ENCODE results near the gene ZNF563.
A peak's percentile ranks its signal among the peaks of the same experiment; 100 is the strongest.

The ZNF563 gene

DNA sequence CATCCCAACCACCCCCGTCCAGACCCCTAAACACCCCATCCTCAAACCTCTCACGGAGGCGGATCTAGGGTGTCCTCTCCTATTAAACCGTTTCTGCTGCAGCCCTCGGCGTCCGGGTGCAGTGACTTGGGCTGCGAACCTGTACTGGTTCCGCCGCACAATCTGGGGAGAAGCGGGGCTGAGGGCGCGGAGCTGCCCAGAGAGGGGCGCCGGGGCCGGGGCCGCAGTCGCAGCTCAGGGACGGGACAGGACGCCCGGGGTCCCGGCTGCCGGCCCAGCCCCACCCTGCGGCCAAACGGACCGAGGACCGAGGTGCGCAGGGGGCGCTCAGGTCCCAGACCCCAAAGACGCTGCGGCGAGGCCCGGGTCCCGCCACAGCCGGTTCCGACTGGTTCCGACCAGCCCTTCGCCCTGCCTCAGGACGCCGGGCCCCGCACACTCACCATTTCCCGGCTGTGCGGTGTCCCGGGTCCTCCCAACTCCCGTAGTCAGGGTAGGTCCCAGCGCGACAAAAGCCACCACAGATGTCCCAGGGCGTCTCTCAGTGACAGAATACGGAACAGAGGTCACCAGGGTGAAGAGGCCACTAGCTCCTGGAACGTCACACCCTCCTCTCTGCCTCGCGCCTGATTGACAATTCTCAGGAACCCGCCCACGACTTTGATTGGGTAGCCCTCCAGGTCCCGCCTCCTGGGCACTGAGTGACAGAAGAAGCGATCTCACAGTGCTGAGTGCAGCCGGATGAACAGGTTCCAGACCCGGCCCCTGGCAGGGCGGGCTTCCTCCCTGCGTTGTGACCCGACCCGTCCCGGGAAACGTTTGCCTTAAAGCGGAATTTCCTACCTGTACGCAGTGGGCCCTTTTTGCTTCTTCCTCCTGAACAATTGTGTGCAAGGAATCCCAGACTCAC, 38.9 kb downstream of the ZNF563 start, which contains the start of gene ZNF44:
ZNF44 (minus strand) TSS at position 635 of the 910 bp plus-strand sequence; CDS start at position 446, 189 bp downstream.
- peak; percentile 100 for DNase-seq

DNA sequence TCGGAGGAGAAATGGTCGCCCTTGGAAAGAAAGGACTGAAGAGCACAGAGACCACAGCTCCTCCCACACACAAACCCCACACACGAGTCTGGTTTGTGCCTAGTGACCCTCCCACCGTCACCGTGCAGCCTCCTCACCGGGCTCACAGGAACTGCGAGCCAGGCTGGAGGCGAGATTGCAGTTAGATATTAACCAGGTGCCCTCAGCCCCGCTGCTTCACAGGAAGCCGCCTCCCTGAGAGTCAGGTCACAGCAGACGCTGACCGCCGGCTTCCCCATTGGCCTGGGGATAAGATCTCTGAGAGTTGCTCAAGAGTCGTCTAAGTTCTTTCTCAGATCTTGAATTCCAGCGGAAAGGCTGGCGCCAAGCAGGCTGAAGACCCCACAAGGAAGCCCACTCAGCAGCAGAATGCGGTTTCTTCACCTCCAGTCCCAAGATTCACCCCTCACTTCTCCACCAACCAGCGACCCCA, 39.6 kb downstream of the ZNF563 start:
- peak; percentile 67 for DNase-seq

DNA sequence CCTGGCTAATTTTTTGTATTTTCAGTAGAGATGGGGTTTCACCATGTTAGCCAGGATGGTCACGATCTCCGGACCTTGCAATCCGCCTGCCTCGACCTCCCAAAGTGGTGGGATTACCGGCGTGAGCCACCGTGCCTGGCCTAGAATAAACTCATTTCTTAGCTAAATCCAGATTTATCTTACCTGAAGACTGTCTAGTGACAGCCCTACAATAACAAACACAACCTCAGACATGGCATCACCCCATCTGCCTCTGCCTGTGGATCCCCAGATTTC, 43.7 kb downstream of the ZNF563 start:
- DNase-seq, result no peak

DNA sequence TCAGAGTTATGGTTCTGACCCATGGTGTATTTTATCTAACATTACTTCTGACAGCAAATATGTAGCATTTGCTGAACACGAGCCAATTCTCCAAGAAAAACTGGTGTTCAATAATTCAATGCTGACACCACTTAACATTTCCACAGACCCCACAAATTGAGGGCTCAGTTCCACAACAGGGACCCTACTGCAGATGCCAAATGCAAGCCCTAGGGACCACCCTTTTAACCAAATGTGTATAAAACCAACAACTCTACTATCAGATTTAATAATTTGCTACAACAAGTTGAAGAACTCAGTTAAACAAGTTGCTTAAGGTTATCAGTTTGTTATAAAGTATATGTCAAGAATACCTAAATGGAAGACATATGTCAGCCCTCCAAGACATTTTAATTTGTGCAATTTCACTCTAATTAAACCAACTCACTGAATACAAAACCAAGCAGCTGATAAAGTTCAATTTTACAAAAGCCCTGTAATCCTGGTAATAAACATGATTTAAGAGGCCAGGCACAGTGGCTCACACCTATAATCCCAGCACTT, 45.4 kb downstream of the ZNF563 start:
- no peak for DNase-seq

DNA sequence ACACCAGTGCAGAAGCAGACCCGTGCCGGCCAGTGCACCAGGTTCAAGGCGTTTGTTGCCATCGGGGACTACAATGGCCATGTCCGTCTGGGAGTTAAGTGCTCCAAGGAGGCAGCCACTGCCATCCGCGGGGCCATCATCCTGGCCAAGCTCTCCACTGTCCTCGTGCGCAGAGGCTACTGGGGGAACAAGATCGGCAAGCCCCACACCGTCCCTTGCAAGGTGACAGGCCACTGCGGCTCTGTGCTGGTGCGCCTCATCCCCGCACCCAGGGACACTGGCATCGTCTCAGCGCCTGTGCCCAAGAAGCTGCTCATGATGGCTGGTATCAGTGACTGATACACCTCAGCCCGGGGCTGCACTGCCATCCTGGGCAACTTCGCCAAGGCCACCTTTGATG, 48.8 kb downstream of the ZNF563 start:
- DNase-seq, result no peak

DNA sequence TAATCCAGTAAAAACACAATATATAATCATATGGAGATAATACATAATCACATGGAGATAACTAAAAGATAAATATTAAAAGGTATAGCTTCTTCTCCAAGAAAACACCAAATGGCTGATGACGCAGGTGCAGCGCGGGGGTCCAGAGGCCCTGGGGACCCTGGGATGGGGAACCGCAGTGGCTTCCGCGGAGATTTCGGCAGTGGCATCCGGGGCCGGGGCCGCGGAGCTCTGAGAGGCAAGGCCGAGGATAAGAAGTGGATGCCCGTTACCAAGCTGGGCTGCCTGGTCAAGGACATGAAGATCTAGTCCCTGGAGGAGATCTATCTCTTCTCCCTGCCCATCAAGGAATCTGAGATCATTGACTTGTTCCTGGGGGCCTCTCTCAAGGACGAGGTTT, 49.2 kb downstream of the ZNF563 start:
- DNase-seq, result no peak

DNA sequence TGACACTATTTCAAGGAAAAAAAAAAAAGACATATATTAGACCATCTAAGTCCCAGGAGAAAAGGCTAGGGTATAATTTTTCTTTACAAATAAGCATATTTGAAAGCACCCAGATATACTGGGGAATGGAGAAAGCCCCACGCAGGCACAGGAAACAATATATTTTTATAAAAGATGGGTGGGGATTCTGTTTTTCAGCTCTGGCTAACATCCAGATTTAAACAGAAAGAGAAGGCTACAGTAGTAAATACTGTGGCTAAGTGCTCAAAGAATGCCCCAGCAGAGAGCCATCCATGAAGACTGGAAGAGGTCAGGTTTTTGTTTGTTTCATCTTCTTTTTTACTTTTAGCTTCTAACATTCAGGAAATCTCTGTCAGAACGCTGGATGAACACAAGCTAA, 54.7 kb downstream of the ZNF563 start:
- DNase-seq, result no peak

DNA sequence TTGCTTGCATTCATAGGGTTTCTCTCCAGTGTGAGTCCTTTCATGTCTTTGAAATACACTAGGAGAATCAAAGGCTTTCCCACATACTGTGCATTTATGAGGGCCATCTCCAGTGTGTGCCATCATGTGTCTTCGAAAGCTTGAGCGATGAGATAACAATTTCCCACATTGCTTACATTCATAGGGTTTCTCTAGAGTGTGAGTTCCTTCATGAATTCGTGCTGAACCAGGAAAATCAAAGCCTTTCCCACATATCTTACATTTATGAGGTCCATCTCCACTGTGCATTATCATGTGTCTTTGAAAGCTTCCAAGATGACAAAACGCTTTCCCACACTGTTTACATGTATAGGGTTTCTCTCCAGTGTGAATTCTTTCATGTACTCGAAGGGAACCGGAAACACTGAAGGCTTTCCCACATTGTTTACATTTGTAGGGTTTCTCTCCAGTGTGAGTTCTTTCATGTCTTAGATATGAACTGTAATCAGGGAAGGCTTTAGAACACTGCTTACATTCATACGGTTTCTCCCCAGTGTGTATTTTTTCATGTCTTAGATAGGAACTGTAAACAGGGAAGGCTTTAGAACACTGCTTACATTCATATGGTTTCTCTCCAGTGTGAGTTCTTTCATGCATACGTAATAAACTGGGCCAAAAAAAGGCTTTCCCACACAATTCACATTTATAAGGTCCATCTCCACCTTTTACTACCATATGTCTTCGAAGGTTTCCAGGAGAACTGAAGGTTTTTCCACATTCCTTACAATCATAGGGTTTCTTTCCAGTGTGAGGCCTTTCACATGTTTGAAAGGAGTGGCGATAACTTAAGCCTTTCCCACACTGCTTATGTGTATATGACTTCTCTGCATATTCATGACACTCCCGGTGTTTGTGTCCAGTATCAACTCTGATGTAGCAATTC, 60.2 kb downstream of the ZNF563 start:
- no peak for DNase-seq

DNA sequence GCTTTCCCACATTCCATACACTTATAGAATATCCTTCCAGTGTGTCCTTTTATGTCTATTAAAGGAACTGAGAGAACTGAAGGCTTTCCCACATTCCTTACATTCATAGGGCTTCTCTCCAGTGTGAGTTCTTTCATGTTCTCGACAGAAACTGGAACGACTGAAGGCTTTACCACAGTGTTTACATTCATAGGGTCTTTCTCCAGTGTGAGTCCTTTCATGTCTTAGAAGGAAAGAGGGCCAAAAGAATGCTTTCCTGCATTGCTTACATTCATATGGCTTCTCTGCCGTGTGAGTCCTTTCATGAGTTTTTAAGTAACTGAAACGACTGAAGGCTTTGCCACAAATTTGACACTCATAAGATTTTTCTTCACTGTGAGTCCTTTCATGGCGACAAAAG, 61.0 kb downstream of the ZNF563 start:
- no peak for DNase-seq

DNA sequence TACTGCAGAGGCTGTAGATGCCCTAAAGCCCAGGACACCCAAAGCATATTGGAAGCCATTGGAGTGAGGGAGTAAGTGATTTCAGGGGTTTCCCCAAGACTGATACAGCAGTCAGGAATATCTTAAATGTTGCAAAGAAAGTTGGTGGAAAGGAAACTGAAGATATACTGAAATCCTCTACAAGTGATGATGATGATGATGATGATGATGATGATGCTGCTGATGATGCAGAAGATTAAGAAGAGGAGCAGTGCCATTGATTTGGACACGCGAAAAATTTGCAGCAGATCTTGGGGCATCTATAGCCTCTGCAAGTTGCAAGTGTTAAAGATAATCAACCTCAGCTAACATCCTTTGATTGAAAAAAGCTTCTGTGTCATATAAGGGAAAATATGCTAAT, 62.6 kb downstream of the ZNF563 start:
- DNase-seq, result no peak
